Activated T-helper 2 cell treated with anti-CD3 and anti-CD28 coated beads, Interferon-gamma antibody, Interleukin-2, Interleukin-4, amounts not matched to agents 10 μg/mL and 5 μg/mL and 100 μg/mL, durations not matched to agents 14 hours and 24 hours and 36 hours (primary cell): Measurements from ENCODE around the gene ZBTB48. TPM values are rescaled to one million over a fixed set of nuclear protein-coding genes. Genes with fewer than 3 reads are reported as not detected.

Experiments used
- DNase-seq: peaks from one replicate; pipeline ENCODE4 v3.0.0; 2021; ENCODE audit warnings: low spot score
- H3K27ac Mint-ChIP-seq: one replicate; pipeline ENCODE4 v1.8.0; 2021; ENCODE audit warnings: mixed read lengths
- H3K27me3 Mint-ChIP-seq: one replicate; pipeline ENCODE4 v1.8.0; 2021; ENCODE audit warnings: low read depth, mixed read lengths
- H3K36me3 Mint-ChIP-seq: one replicate; pipeline ENCODE4 v1.8.0; 2021; ENCODE audit warnings: low read depth, mixed read lengths
- H3K4me1 Mint-ChIP-seq: one replicate; pipeline ENCODE4 v1.8.0; 2021; ENCODE audit warnings: low read depth, mixed read lengths
- H3K4me3 Mint-ChIP-seq: one replicate; pipeline ENCODE4 v1.8.0; 2021; ENCODE audit warnings: low read depth, mild to moderate bottlenecking, moderate library complexity, mixed read lengths
- H3K9me3 Mint-ChIP-seq: one replicate; pipeline ENCODE4 v1.8.0; 2021; ENCODE audit warnings: mixed read lengths
- intact Hi-C: fragments of 100-400 bp; cut with micrococcal nuclease; formaldehyde crosslinking; loops from one replicate; pipeline ENCODE4 v1.15.1; 2023
- total RNA-seq: library from RNA; stranded (reverse); gene quantifications from 2 replicates; pipeline ENCODE4 v1.2.3, GENCODE V29; 2022

The ZBTB48 gene
- total RNA-seq, 1 donor from 2014 or later, result 26.3 TPM

- Mint-ChIP-seq H3K9me3 (no peaks in the 10 kb centered on the region), H3K27ac (peak overlapping the region; percentile 92), H3K36me3 (peaks cover 11% of the 10 kb centered on the region), H3K27me3 (no peaks in the 10 kb centered on the region), H3K4me1 (peaks cover 35% of the 10 kb centered on the region), H3K4me3 (peak overlapping the region; percentile 88)
- DNase-seq, result no peak
- intact Hi-C loops, result no loop called here
Measured at GRCh38 chr1:6580119-6580592, 362 bp downstream of the ZBTB48 start.

GRCh38 chr1:6580593-6581409 is 1.0 kb downstream of the ZBTB48 start:
- Mint-ChIP-seq H3K27ac (peak overlapping the region; percentile 88), H3K36me3 (peaks cover 11% of the 10 kb centered on the region), H3K4me3 (peak overlapping the region; percentile 88), H3K9me3 (no peaks in the 10 kb centered on the region), H3K27me3 (no peaks in the 10 kb centered on the region), H3K4me1 (peaks cover 35% of the 10 kb centered on the region)
- no peak for DNase-seq
- intact Hi-C loops, result no loop called here

DNA sequence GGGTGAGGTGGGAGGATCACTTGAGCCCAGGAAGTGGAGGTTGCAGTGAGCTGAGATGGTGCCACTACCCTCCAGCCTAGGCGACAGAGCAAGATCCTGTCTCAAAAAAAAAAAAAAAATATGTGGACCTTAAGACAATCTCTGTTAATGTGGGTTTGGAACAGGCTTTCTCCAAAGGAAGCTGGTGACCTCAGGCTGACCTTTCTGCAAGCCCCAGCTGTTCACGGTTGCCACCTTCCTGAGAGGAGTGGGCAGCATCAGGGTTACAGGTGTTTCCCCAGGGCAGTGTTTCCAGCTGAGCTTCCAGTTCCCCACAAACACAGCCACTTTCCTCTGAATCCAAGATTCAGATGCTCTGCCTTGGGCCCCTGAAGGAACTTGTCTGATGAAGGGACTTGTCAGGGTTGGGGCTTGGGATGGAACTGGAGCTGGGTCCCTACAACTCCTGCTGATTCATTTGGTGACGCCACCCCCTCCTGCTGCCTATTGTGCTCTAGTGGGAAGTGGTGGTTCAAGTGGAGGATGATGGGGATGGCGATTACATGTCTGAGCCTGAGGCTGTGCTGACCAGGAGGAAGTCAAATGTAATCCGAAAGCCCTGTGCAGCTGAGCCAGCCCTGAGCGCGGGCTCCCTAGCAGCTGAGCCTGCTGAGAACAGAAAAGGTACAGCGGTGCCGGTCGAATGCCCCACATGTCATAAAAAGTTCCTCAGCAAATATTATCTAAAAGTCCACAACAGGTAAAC is 1.9 kb downstream of the ZBTB48 start:
- Mint-ChIP-seq H3K27me3 (no peaks in the 10 kb centered on the region), H3K4me3 (peak overlapping the region; percentile 88), H3K4me1 (peaks cover 35% of the 10 kb centered on the region)

DNA sequence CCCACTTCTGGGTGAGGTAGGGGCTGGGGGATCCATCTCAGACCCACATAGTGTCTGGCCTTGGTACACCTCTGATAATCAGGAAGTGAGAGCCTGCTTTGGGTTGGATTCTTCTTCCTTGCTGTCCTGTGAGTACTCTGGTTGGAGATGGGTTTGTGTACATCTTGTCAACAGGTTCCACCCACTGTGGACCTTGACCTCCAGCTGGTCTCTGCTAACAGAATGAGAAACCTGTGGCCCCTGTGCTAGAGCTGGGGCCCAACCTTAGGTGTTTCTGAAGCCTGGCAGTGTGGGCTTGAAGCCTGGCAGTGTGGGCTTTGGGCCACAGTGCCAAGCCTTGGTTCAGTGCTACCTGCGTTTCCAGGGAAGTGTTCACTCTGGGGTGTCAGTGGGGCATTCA is 2.6 kb downstream of the ZBTB48 start:
- H3K9me3 Mint-ChIP-seq, result no peaks in the 10 kb centered on the region
- DNase-seq, result no peak
- H3K4me3 Mint-ChIP-seq, result peak overlapping the region; percentile 57
- H3K27me3 Mint-ChIP-seq, result no peaks in the 10 kb centered on the region
- H3K36me3 Mint-ChIP-seq, result peaks cover 11% of the 10 kb centered on the region
- intact Hi-C loops, result no loop called here
- H3K27ac Mint-ChIP-seq, result peak overlapping the region; percentile 62
- peaks cover 36% of the 10 kb centered on the region for H3K4me1 Mint-ChIP-seq

More for the DNA sequence above, 1.9 kb downstream of the ZBTB48 start:
- H3K36me3 Mint-ChIP-seq, result peaks cover 11% of the 10 kb centered on the region
- intact Hi-C loops, result no loop called here
- no peak for DNase-seq
- no peak overlapping the region for H3K27ac Mint-ChIP-seq
- H3K9me3 Mint-ChIP-seq, result no peaks in the 10 kb centered on the region

GRCh38 chr1:6584126-6585080 is 4.6 kb downstream of the ZBTB48 start:
- Mint-ChIP-seq H3K4me3 (no peak overlapping the region), H3K27ac (peak overlapping the region; percentile 9)

GRCh38 chr1:6585081-6585722 is 5.4 kb downstream of the ZBTB48 start:
- H3K27ac Mint-ChIP-seq, result peak overlapping the region; percentile 9
- peaks cover 25% of the 10 kb centered on the region for H3K36me3 Mint-ChIP-seq
- H3K4me3 Mint-ChIP-seq, result no peak overlapping the region
- no peaks in the 10 kb centered on the region for H3K27me3 Mint-ChIP-seq
- H3K4me1 Mint-ChIP-seq, result peaks cover 30% of the 10 kb centered on the region
- H3K9me3 Mint-ChIP-seq, result no peaks in the 10 kb centered on the region
- DNase-seq, result no peak
- intact Hi-C loops, result no loop called here

More at GRCh38 chr1:6584126-6585080, 4.6 kb downstream of the ZBTB48 start:
- intact Hi-C loops, result no loop called here
- DNase-seq, result no peak
- Mint-ChIP-seq H3K9me3 (no peaks in the 10 kb centered on the region), H3K36me3 (peaks cover 18% of the 10 kb centered on the region), H3K4me1 (peaks cover 33% of the 10 kb centered on the region), H3K27me3 (no peaks in the 10 kb centered on the region)

- DNase-seq, result no peak
- Mint-ChIP-seq H3K36me3 (peaks cover 24% of the 10 kb centered on the region), H3K9me3 (no peaks in the 10 kb centered on the region), H3K4me3 (no peak overlapping the region), H3K27me3 (no peaks in the 10 kb centered on the region), H3K4me1 (peaks cover 24% of the 10 kb centered on the region), H3K27ac (no peak overlapping the region)
- intact Hi-C loops, result no loop called here
Measured at GRCh38 chr1:6585841-6586240, 6.0 kb downstream of the ZBTB48 start.

DNA sequence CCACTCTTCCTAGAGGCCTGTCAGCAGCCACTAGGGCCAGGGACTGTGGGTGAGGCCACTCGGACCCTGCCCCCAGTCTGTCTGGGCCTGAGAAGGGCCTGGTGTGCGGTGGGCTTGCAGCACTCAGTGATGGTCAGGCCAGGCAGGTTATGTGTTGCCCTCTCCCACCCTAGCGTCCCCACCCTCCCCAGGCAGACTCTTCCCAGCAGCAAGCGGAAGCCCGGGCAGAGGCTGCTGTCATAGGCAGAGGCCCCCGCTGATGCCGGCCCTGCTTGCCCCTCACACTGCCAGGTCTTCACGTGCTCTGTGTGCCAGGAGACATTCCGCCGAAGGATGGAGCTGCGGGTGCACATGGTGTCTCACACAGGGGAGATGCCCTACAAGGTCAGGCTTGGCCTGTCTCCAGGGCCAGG is 6.6 kb downstream of the ZBTB48 start:
- intact Hi-C loops, result no loop called here
- no peak for DNase-seq

DNA sequence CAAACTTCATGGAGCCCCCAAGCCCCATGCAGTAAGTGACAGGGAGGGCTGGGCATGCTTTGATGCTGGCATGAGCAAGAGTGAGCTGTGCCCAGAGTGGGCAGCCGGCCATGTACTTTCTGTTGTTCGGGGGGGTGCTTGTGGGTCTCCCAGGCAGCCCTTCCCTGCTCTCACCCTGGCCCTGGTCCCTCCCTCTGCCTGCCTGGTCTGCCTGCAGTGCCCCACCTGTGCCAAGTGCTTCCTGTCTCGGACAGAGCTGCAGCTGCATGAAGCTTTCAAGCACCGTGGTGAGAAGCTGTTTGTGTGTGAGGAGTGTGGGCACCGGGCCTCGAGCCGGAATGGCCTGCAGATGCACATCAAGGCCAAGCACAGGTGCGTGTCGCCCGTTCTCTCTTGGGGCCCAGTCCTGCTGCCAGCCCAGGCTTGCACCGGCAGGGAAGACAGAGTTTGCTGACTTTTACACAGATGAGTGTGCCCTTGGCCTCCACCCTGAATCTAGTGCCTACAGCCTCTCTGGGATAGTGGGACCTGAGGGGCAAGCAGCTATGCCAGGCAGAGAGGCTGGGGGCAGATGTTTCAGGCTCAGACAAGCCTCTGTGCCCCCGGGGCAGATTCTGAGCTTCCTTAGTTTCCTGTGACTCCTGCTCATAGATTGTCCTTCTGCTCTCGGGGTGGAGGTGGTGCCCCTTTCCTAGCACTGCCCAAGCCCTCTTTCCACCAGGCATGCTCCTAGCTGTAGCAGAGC is 7.6 kb downstream of the ZBTB48 start:
- H3K4me3 Mint-ChIP-seq, result no peak overlapping the region
- H3K4me1 Mint-ChIP-seq, result peaks cover 14% of the 10 kb centered on the region
- no peak overlapping the region for H3K27ac Mint-ChIP-seq
- no peaks in the 10 kb centered on the region for H3K27me3 Mint-ChIP-seq
- H3K9me3 Mint-ChIP-seq, result no peaks in the 10 kb centered on the region
- H3K36me3 Mint-ChIP-seq, result peaks cover 23% of the 10 kb centered on the region
- no peak for DNase-seq
- intact Hi-C loops, result no loop called here

More for the DNA sequence above, 6.6 kb downstream of the ZBTB48 start:
- Mint-ChIP-seq H3K27me3 (no peaks in the 10 kb centered on the region), H3K36me3 (peaks cover 23% of the 10 kb centered on the region), H3K4me1 (peaks cover 21% of the 10 kb centered on the region), H3K27ac (no peak overlapping the region), H3K4me3 (no peak overlapping the region), H3K9me3 (no peaks in the 10 kb centered on the region)

DNA sequence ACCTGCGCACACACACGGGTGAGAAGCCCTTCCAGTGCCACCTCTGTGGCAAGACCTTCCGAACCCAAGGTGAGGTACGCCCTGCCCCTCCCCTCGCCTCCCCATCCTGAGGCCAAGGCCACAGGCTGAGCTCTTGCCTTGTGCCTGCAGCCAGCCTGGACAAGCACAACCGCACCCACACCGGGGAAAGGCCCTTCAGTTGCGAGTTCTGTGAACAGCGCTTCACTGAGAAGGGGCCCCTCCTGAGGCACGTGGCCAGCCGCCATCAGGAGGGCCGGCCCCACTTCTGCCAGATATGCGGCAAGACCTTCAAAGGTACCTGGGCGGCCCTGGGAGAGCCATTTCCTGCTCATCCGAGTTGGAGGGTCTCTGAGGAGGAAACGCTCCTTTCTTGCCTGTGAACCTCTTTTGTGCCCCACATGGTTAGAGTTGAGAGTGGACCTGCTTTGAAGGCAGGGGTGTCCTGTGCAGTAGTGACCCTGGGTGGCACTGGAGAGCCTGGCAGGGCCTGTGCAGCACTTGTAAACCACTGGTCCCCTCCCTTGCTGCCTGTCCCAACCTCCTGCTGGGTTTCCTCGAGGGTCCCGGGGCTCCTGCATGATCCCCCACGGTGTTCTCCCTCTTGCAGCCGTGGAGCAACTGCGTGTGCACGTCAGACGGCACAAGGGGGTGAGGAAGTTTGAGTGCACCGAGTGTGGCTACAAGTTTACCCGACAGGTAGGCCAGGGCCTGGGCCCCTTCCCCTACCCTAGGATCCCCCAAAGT is 8.5 kb downstream of the ZBTB48 start:
- Mint-ChIP-seq H3K36me3 (peaks cover 27% of the 10 kb centered on the region), H3K4me1 (peaks cover 12% of the 10 kb centered on the region), H3K27ac (no peak overlapping the region), H3K9me3 (no peaks in the 10 kb centered on the region), H3K27me3 (no peaks in the 10 kb centered on the region), H3K4me3 (no peak overlapping the region)
- DNase-seq, result no peak
- intact Hi-C loops, result no loop called here

- H3K9me3 Mint-ChIP-seq, result no peaks in the 10 kb centered on the region
- H3K27ac Mint-ChIP-seq, result no peak overlapping the region
- H3K27me3 Mint-ChIP-seq, result no peaks in the 10 kb centered on the region
- no peak for DNase-seq
- H3K36me3 Mint-ChIP-seq, result peaks cover 33% of the 10 kb centered on the region
- intact Hi-C loops, result no loop called here
- H3K4me1 Mint-ChIP-seq, result peaks cover 12% of the 10 kb centered on the region
- H3K4me3 Mint-ChIP-seq, result no peak overlapping the region
Measured at GRCh38 chr1:6588893-6589520, 9.2 kb downstream of the ZBTB48 start.
